K562 (cell line): Measurements from ENCODE around the gene TNIK.

ENCODE experiments used
- POLR2AphosphoS5 ChIP-seq: IDR thresholded peaks from 2 replicates; pipeline ENCODE4 v1.6.1; 2011; ENCODE audit warnings: mild to moderate bottlenecking, low read depth, low read length, moderate library complexity; ENCODE audit not compliant: control insufficient read depth, insufficient read depth
- SRSF1 ChIP-seq: fragments of 200-400 bp; formaldehyde crosslinking; IDR thresholded peaks from 2 replicates; pipeline ENCODE4 v1.6.1; 2017; ENCODE audit warnings: mild to moderate bottlenecking, low read depth, low read length, moderate library complexity
- ZBTB1 ChIP-seq: sonication (generic); formaldehyde crosslinking; IDR thresholded peaks from 2 replicates; pipeline ENCODE4 v1.8.1; 2023; ENCODE audit warnings: missing genetic modification reagents, low read depth, mild to moderate bottlenecking, borderline replicate concordance

DNA sequence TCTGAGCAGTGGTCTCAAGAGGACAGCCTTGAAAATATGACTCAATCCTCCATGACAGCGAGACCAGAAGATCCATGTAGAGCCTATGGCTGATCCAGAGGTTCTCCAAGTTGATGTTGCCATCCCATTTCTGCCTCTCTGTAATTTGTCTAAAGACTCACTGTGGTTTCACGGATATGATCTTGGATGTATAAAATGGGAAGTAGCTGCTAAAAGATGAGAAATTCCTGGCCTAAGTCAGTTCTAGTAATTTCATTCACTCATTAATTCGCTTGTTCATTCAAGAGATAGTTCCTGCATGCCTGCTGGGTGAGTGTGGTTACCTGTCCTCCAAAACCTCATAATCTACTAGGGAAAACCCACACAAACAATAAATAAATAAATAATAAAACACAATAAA, 145.9 kb downstream of the TNIK start:
- TF ChIP-seq ZBTB1 (CRISPR knock-in tag) = no peak
- no peak for TF ChIP-seq SRSF1
- TF ChIP-seq POLR2AphosphoS5 = no peak
